Stomach (tissue), 19 donors: ENCODE results near the gene COL19A1. TPM values are rescaled to one million over a fixed set of nuclear protein-coding genes. Genes with fewer than 3 reads are reported as not detected.

Experiments
- DNase-seq, 2 donors: peaks; one replicate each; pipeline versions ENCODE4 v3.0.0 to v3.0.0-alpha.2; 2013 to 2019
- H3K27ac ChIP-seq, 5 donors: fragments of 200-600 bp in 4 of 5; sonication (generic) in 4 of 5; one replicate each; pipeline ENCODE4 v1.5.1; 2013 to 2019; ENCODE audit warnings: mild to moderate bottlenecking in 1 of 5, moderate library complexity in 1 of 5
- H3K27me3 ChIP-seq, 3 donors: fragments of 200-600 bp; sonication (generic); one replicate each; pipeline ENCODE4 v1.5.1; 2017 to 2019; ENCODE audit warnings: mixed run types in 1 of 3
- H3K36me3 ChIP-seq, 4 donors: fragments of 200-600 bp; sonication (generic); 1 replicate in 3 of 4; 2 replicates in 1 of 4; pipeline ENCODE4 v1.5.1; 2016 to 2019
- H3K4me1 ChIP-seq, 4 donors: fragments of 200-600 bp; sonication (generic); one replicate each; pipeline ENCODE4 v1.5.1; 2016 to 2019
- H3K4me3 ChIP-seq, 4 donors: fragments of 200-600 bp; sonication (generic) in 3 of 4; one replicate each; pipeline ENCODE4 v1.5.1; 2016 to 2019; ENCODE audit warnings: mild to moderate bottlenecking in 1 of 4
- H3K9me3 ChIP-seq, 4 donors: fragments of 200-600 bp; sonication (generic); one replicate each; pipeline ENCODE4 v1.5.1; 2016 to 2019
- CTCF ChIP-seq, 7 experiments: fragments of 450-650 bp in 4 of 7; fragments of 200-600 bp in 3 of 7; sonication (generic) in 3 of 7; IDR thresholded peaks; one replicate each; pipeline ENCODE4 v1.5.1; 2016 to 2019; ENCODE audit warnings: antibody characterized with exemption in 7 of 7, control low read depth in 2 of 7, mild to moderate bottlenecking in 1 of 7
- EP300 ChIP-seq: sonication (generic); formaldehyde crosslinking; IDR thresholded peaks from one replicate; pipeline ENCODE4 v1.6.1; 2017; ENCODE audit warnings: antibody characterized with exemption
- POLR2A ChIP-seq, 4 donors: fragments of 450-650 bp; IDR thresholded peaks; one replicate each; pipeline ENCODE4 v1.6.1; 2016; ENCODE audit warnings: antibody characterized with exemption in 4 of 4, control low read depth in 2 of 4, mild to moderate bottlenecking in 1 of 4, moderate library complexity in 1 of 4
- POLR2AphosphoS5 ChIP-seq, 3 donors: sonication (generic); formaldehyde crosslinking; IDR thresholded peaks; one replicate each; pipeline ENCODE4 v1.6.1; 2016; ENCODE audit warnings: antibody characterized with exemption in 3 of 3
- WGBS, 5 donors: extraction: QIAGEN DNeasy Blood & Tissue Kit in 3 of 5; methylation state at CpG; one replicate each; pipeline versions ENCODE4 v1.1.5 to v1.1.7; 2013 to 2018; 5-methylcytosine and 5-hydroxymethylcytosine counted together
- intact Hi-C: fragments of 100-400 bp; cut with DNase I; formaldehyde crosslinking; loops from one replicate; pipeline ENCODE4 v1.15.1; 2023; ENCODE audit warnings: low total_unique reads
- long read RNA-seq, 10 donors: transcript quantifications; one replicate each; lab custom pipeline, GENCODE V29; 2026
- polyA plus RNA-seq, 3 donors: library from polyadenylated mRNA; stranded (reverse); fragments of 200-250 nt; gene quantifications; one replicate each; pipeline ENCODE4 v1.2.3, GENCODE V29; 2013
- total RNA-seq, 5 donors: library from RNA; depleted of rRNA; stranded (reverse); fragments of >200 nt; gene quantifications; one replicate each; pipeline versions ENCODE4 v1.1.0 to v1.2.3, GENCODE V29; 2014 to 2016
- donor health status: healthy with polysubstance abuse.
- donor health status: Bipolar disorder and iron deficiency.
- donor health status: healthy.

Gene COL19A1
- total RNA-seq = 10 to 100 TPM in 2 of 5 donors, 1 to 10 TPM in 1, under 1 TPM in 1, not detected in 1; 0.45 to 13.4 (median 7.1) TPM
- under 1 TPM in 1 of 3 donors, not detected in 2; 0.13 TPM for polyA plus RNA-seq
- long read RNA-seq, donor 1 = 0 reads
- long read RNA-seq, donor 2 = 0 reads
- long read RNA-seq, donor 3 = 0 reads
- long read RNA-seq, donor 4 = 0 reads
- long read RNA-seq, donor 5, partial matches to known transcripts = 0 of 1 reads
- long read RNA-seq, donor 5, other reads (novel, unspliced or antisense) = 0 of 1 reads
- long read RNA-seq, donor 6 = 0 reads
- long read RNA-seq, donor 7 = 0 reads
- long read RNA-seq, donor 8 = 0 reads
- long read RNA-seq, donor 9, partial matches to known transcripts = 80 of 80 reads
- long read RNA-seq, donor 9, other reads (novel, unspliced or antisense) = 0 of 80 reads
- long read RNA-seq, donor 10 = 0 reads

- no peak for TF ChIP-seq POLR2AphosphoS5 (IDR thresholded peaks at IDR 0.05)
- TF ChIP-seq CTCF (IDR thresholded peaks at IDR 0.05) = no peak
- no peak for TF ChIP-seq POLR2A (IDR thresholded peaks at IDR 0.05)
- TF ChIP-seq EP300 = no peak
- intact Hi-C loops = no loop called here
- peak in 1 of 2 donors; percentile 47 for DNase-seq
- peaks cover 0 to 29% (median 17%) of the 10 kb centered on the region in 3 donors for H3K27me3 ChIP-seq
- peak within 1 kb of the TSS in 4 of 5 donors; percentile 30 to 82 (median 75) for H3K27ac ChIP-seq
- 2 to 5% (median 3%) methylated on average over 19 of the region's 19 CpGs for WGBS, 5 donors
- peak within 1 kb of the TSS; percentile 61 to 80 (median 67) for H3K4me3 ChIP-seq
- no peaks in the 10 kb centered on the region for H3K36me3 ChIP-seq
- peaks cover 13 to 20% (median 18%) of the 10 kb centered on the region in 4 donors for H3K4me1 ChIP-seq
- H3K9me3 ChIP-seq = no peaks in the 10 kb centered on the region
These were observed at the start of gene COL19A1 for GRCh38 chr6:69866351-69866769. COL19A1 (plus strand) TSS chr6:69866556; CDS start chr6:69879568, 13,012 bp downstream.

- intact Hi-C loops = no loop called here
- DNase-seq = no peak
- no peak overlapping the region for H3K27ac ChIP-seq
These were observed 49.8 kb upstream of the COL19A1 start for GRCh38 chr6:69816569-69816968.

GRCh38 chr6:69817358-69817757, 49.0 kb upstream of the COL19A1 start:
- no peak for TF ChIP-seq POLR2A (IDR thresholded peaks at IDR 0.05)
- no peak for TF ChIP-seq EP300
- no peak for TF ChIP-seq CTCF (IDR thresholded peaks at IDR 0.05)
- no peak for TF ChIP-seq POLR2AphosphoS5 (IDR thresholded peaks at IDR 0.05)
- intact Hi-C loops = no loop called here
- no peak for DNase-seq
- no peak overlapping the region for H3K27ac ChIP-seq
- no peaks in the 10 kb centered on the region for H3K36me3 ChIP-seq
- no peaks in the 10 kb centered on the region for H3K9me3 ChIP-seq
- no peaks in the 10 kb centered on the region for H3K27me3 ChIP-seq
- no peaks in the 10 kb centered on the region for H3K4me1 ChIP-seq
- H3K4me3 ChIP-seq = no peak overlapping the region

More at GRCh38 chr6:69816569-69816968, 49.8 kb upstream of the COL19A1 start:
- no peaks in the 10 kb centered on the region for H3K36me3 ChIP-seq
- no peaks in the 10 kb centered on the region for H3K9me3 ChIP-seq
- H3K4me3 ChIP-seq = no peak overlapping the region
- no peaks in the 10 kb centered on the region for H3K27me3 ChIP-seq
- 70 to 77% (median 74%) methylated on average over 3 of the region's 3 CpGs for WGBS, 5 donors
- H3K4me1 ChIP-seq = no peaks in the 10 kb centered on the region
- no peak for TF ChIP-seq POLR2AphosphoS5 (IDR thresholded peaks at IDR 0.05)
- no peak for TF ChIP-seq EP300
- no peak for TF ChIP-seq CTCF (IDR thresholded peaks at IDR 0.05)
- no peak for TF ChIP-seq POLR2A (IDR thresholded peaks at IDR 0.05)

GRCh38 chr6:69818223-69818930, 48.0 kb upstream of the COL19A1 start:
- no peak for DNase-seq
- Histone ChIP-seq H3K4me1 (no peaks in the 10 kb centered on the region), H3K4me3 (no peak overlapping the region), H3K9me3 (no peaks in the 10 kb centered on the region), H3K36me3 (no peaks in the 10 kb centered on the region), H3K27ac (no peak overlapping the region), H3K27me3 (no peaks in the 10 kb centered on the region)
- WGBS, 5 donors = 32 to 63% (median 58%) methylated on average over 2 of the region's 2 CpGs
- TF ChIP-seq POLR2A (IDR thresholded peaks at IDR 0.05) = no peak
- no peak for TF ChIP-seq CTCF (IDR thresholded peaks at IDR 0.05)
- no peak for TF ChIP-seq EP300
- TF ChIP-seq POLR2AphosphoS5 (IDR thresholded peaks at IDR 0.05) = no peak
- intact Hi-C loops = no loop called here
